ENCODE measurements around the gene PLOD3.
"Not testable (repeated sequence)": the region's sequence is repeated elsewhere in the genome, so short reads cannot be mapped to it uniquely, and the experiment has no call there.

PLOD3 gene

DNA sequence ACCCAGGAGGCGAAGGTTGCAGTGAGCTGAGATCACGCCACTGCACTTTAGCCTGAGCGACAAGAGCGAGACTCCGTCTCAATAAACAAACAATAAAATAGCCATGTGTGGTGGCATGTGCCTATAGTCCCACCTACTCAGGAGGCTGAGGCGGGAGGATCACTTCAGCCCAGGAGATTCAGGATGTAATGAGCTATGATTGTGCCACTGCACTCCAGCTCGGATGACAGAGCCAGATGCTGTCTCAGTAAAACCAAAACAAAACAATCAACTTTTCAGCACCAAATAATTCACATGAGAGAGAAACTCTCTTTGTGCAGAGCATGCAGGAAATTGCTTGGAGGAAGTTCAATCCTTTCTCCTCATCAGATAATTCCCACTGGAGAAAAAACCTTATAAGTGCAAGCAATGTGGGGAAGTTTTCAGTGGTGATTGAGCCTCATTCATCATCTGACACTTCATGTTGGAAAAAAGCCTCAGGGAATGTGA lies 40.9 kb upstream of the PLOD3 start:
- no peak for ATAC-seq

DNA sequence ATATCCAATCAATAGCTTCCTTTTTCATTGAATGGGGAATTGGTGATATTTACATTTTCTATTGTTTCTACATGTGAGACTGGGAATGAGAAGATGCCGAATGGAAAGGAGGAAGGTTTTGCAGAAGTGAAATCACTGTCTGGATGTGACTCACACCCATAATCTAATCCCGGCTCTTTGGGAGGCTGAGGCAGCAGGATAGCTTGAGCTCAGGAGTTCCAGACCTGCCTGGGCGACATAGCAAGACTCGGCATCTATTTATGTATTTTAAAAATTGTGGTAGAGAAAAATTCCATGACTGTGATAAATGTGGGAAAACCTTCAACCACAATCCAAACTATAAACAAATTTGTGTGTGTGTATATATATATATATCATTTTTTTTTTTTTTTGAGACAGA lies 38.4 kb upstream of the PLOD3 start:
- TF ChIP-seq, protein P1, sequence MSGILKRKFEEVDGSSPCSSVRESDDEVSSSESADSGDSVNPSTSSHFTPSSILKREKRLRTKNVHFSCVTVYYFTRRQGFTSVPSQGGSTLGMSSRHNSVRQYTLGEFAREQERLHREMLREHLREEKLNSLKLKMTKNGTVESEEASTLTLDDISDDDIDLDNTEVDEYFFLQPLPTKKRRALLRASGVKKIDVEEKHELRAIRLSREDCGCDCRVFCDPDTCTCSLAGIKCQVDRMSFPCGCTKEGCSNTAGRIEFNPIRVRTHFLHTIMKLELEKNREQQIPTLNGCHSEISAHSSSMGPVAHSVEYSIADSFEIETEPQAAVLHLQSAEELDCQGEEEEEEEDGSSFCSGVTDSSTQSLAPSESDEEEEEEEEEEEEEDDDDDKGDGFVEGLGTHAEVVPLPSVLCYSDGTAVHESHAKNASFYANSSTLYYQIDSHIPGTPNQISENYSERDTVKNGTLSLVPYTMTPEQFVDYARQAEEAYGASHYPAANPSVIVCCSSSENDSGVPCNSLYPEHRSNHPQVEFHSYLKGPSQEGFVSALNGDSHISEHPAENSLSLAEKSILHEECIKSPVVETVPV (CRISPR knock-in tag; IDR thresholded peaks at IDR 0.05), result no peak
- no peak for TF ChIP-seq ZFP3 (CRISPR knock-in tag; IDR thresholded peaks at IDR 0.05)
- no peak for TF ChIP-seq ARNTL (CRISPR knock-in tag; IDR thresholded peaks at IDR 0.05; ENCODE audit: borderline replicate concordance, low read depth)
- no peak for TF ChIP-seq ESRRG (CRISPR knock-in tag; IDR thresholded peaks at IDR 0.05)
- no peak for TF ChIP-seq ZFP30 (CRISPR knock-in tag; IDR thresholded peaks at IDR 0.05)
- no peak for TF ChIP-seq ZC3H10 (CRISPR knock-in tag; IDR thresholded peaks at IDR 0.05)
- no peak for TF ChIP-seq TCF4 (CRISPR knock-in tag; IDR thresholded peaks at IDR 0.05; ENCODE audit: borderline replicate concordance)
- TF ChIP-seq BACH2 (CRISPR knock-in tag; IDR thresholded peaks at IDR 0.05; ENCODE audit: borderline replicate concordance), result no peak
- no peak for TF ChIP-seq ISL1 (CRISPR knock-in tag; IDR thresholded peaks at IDR 0.05)
- TF ChIP-seq ZNF8 (CRISPR knock-in tag; IDR thresholded peaks at IDR 0.05), result no peak
- ATAC-seq, result no peak

More for the DNA sequence above, 40.9 kb upstream of the PLOD3 start:
- TF ChIP-seq CSDC2 (CRISPR knock-in tag; IDR thresholded peaks at IDR 0.05) (no peak), ZFP30 (CRISPR knock-in tag; IDR thresholded peaks at IDR 0.05) (no peak), GLIS3 (CRISPR knock-in tag; IDR thresholded peaks at IDR 0.05) (no peak), ZNF70 (CRISPR knock-in tag; IDR thresholded peaks at IDR 0.05) (no peak), TOX (CRISPR knock-in tag; IDR thresholded peaks at IDR 0.05; ENCODE audit: borderline replicate concordance) (no peak), RARB (CRISPR knock-in tag; IDR thresholded peaks at IDR 0.05) (no peak), ZFP3 (CRISPR knock-in tag; IDR thresholded peaks at IDR 0.05) (no peak), OSR1 (CRISPR knock-in tag; IDR thresholded peaks at IDR 0.05) (no peak), PPARA (CRISPR knock-in tag; IDR thresholded peaks at IDR 0.05; ENCODE audit: borderline replicate concordance) (no peak), ZNF8 (CRISPR knock-in tag; IDR thresholded peaks at IDR 0.05) (no peak), ISL1 (CRISPR knock-in tag; IDR thresholded peaks at IDR 0.05) (no peak), ESRRG (CRISPR knock-in tag; IDR thresholded peaks at IDR 0.05) (no peak), SNAI2 (CRISPR knock-in tag; IDR thresholded peaks at IDR 0.05) (no peak), BACH2 (CRISPR knock-in tag; IDR thresholded peaks at IDR 0.05; ENCODE audit: borderline replicate concordance) (no peak), ZNF565 (CRISPR knock-in tag; conservative IDR thresholded peaks at IDR 0.05; ENCODE audit: low read depth) (no peak), ZC3H10 (CRISPR knock-in tag; IDR thresholded peaks at IDR 0.05) (no peak)
- TF ChIP-seq, protein P1 (CRISPR knock-in tag; IDR thresholded peaks at IDR 0.05), result no peak
- TF ChIP-seq, protein P2, sequence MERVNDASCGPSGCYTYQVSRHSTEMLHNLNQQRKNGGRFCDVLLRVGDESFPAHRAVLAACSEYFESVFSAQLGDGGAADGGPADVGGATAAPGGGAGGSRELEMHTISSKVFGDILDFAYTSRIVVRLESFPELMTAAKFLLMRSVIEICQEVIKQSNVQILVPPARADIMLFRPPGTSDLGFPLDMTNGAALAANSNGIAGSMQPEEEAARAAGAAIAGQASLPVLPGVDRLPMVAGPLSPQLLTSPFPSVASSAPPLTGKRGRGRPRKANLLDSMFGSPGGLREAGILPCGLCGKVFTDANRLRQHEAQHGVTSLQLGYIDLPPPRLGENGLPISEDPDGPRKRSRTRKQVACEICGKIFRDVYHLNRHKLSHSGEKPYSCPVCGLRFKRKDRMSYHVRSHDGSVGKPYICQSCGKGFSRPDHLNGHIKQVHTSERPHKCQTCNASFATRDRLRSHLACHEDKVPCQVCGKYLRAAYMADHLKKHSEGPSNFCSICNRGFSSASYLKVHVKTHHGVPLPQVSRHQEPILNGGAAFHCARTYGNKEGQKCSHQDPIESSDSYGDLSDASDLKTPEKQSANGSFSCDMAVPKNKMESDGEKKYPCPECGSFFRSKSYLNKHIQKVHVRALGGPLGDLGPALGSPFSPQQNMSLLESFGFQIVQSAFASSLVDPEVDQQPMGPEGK (CRISPR knock-in tag; IDR thresholded peaks at IDR 0.05; ENCODE audit: borderline replicate concordance), result no peak
- TF ChIP-seq, protein P3, sequence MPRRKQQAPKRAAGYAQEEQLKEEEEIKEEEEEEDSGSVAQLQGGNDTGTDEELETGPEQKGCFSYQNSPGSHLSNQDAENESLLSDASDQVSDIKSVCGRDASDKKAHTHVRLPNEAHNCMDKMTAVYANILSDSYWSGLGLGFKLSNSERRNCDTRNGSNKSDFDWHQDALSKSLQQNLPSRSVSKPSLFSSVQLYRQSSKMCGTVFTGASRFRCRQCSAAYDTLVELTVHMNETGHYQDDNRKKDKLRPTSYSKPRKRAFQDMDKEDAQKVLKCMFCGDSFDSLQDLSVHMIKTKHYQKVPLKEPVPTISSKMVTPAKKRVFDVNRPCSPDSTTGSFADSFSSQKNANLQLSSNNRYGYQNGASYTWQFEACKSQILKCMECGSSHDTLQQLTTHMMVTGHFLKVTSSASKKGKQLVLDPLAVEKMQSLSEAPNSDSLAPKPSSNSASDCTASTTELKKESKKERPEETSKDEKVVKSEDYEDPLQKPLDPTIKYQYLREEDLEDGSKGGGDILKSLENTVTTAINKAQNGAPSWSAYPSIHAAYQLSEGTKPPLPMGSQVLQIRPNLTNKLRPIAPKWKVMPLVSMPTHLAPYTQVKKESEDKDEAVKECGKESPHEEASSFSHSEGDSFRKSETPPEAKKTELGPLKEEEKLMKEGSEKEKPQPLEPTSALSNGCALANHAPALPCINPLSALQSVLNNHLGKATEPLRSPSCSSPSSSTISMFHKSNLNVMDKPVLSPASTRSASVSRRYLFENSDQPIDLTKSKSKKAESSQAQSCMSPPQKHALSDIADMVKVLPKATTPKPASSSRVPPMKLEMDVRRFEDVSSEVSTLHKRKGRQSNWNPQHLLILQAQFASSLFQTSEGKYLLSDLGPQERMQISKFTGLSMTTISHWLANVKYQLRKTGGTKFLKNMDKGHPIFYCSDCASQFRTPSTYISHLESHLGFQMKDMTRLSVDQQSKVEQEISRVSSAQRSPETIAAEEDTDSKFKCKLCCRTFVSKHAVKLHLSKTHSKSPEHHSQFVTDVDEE (CRISPR knock-in tag; IDR thresholded peaks at IDR 0.05), result no peak
- TF ChIP-seq, protein P4, sequence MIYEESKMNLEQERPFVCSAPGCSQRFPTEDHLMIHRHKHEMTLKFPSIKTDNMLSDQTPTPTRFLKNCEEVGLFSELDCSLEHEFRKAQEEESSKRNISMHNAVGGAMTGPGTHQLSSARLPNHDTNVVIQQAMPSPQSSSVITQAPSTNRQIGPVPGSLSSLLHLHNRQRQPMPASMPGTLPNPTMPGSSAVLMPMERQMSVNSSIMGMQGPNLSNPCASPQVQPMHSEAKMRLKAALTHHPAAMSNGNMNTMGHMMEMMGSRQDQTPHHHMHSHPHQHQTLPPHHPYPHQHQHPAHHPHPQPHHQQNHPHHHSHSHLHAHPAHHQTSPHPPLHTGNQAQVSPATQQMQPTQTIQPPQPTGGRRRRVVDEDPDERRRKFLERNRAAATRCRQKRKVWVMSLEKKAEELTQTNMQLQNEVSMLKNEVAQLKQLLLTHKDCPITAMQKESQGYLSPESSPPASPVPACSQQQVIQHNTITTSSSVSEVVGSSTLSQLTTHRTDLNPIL (CRISPR knock-in tag; IDR thresholded peaks at IDR 0.05; ENCODE audit: low read depth), result no peak

DNA sequence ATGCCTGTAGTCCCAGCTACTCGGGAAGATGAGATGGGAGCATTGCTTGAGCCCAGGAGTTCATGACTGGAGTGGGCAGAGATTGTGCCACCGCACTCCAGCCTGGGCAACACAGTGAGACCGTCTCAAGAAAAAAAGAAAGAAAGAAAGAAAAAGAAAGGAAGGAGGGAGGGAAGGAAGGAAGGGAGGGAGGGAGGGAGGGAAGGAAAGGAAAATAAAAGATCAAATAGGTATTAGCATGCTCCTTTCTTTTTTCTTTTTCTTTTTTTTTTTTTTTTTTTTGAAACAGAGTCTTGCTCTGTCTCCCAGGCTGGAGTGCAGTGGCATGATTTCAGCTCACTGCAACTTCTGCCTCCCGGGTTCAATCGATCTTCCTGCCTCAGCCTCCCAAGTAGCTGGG lies 35.8 kb upstream of the PLOD3 start:
- not testable (repeated sequence) for ATAC-seq
